GM12801 (cell line): ENCODE data around the gene XRN2.

ENCODE experiments used
- CTCF ChIP-seq: IDR thresholded peaks from one replicate; pipeline ENCODE4 v1.5.1; 2011; ENCODE audit warnings: control low read depth; ENCODE audit not compliant: insufficient read length; ENCODE audit errors: extremely low read depth

XRN2 gene

GRCh38 chr20:21391185-21391971 lies 88.2 kb downstream of the XRN2 start:
- no peak for TF ChIP-seq CTCF

DNA sequence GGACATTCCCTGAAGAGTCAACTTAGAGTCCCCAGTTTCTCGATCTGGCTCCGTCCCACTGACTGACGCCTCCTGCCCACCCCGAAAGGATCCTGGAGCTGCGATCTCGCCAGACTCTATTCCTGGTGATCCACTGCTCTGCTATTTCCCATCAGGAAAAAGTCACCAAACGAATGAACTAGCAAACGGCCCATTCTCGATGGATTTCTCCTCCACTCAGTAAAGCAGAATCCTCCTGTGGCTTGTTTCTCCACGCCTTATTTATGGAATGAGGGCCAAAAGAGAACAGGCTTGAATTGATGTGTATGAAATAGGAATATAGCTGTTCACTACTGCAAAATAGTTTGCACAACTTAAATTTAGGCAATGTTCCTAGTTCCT lies 88.8 kb downstream of the XRN2 start:
- TF ChIP-seq CTCF, result no peak

GRCh38 chr20:21393166-21393565 lies 90.0 kb downstream of the XRN2 start:
- no peak for TF ChIP-seq CTCF

GRCh38 chr20:21393816-21394519 lies 90.8 kb downstream of the XRN2 start:
- TF ChIP-seq CTCF, result no peak

DNA sequence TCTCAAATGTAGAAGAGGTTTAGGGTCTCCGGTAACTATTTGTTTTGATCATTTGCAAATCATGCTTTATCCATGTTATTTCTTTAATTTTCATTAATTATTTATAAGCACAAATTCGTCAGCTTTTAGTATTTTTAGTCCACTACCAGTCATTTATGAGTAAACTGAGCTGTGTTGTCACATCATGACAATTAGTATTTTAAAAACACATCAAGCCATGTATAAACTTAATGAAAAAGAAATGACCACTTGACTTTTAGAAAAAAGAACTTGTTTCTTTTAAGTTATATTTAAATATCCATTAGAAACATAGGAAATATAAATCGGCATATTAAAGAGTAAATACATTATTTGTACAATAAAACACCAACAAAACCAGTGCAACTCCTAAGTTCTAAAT lies 91.4 kb downstream of the XRN2 start:
- TF ChIP-seq CTCF, result no peak

DNA sequence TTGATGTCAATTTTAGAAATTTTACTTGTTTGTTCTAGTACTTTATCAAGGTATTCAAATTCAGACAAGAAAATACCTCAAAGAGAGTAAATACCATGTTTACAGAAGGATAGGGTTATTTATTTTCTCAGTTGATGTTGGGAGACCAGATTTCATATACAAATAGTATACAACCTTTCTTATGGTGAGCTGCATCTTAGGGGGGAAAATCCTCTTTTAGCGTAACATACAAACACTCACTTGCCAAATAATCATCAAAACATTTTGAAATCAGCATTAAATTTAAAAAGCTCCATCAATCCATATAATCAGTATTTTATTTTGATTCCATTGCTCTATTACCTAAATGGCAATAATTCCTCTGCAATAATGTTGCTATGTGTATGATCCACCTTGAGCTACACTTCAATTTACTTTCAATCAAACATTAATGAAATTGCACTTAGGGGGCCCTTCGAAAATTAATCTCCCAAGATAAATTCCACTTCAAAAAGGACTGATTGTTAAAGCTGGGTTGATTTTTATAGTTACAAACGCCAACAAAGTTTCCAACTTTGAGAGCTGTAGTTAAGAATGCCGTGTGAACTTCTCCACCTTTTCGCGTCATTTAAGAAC lies 92.0 kb downstream of the XRN2 start:
- TF ChIP-seq CTCF, result no peak

DNA sequence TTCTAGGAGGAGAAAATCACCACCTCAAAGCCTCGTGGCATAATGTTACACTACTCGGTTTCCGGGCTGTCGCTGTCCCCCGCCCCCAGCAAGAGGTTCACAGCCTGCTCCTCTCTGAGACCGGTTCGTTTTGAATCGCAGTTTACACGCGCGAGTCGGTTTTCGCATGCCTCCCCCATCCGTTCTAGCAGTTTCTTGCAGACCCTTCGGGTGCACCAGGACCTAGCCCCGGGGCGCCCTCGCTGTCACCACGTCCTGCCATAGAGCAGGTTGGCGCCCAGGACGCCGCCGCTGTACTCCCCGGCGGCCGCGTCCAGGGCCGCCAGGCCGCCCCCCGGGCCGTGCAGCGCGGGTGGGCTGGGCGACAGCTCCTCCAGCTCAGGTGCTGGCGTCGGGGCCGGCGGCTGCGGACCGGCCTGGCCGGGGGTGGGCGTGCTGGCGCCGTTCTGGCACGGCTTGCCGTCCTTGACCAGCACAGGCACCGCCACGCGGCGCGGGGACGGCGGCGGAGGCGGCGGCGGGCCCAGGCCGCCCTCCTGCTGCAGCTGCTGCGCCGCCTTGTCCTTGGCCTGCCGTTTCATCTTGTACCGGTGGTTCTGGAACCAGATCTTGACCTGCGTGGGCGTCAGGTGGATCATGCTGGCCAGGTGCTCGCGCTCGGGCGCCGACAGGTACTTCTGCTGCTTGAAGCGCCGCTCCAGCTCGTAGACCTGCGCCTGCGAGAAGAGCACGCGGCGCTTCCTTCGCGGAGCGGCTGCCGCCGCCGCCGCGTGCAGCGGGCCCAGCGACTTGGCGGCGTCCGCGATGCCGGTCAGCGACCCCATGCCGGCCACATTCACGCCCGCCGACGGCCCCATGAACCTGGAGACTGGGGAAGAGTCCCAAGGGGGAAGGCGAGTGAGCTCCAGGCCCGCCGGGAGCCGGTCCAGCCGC lies 92.8 kb downstream of the XRN2 start:
- no peak for TF ChIP-seq CTCF
